GM18861 (cell line): Measurements from ENCODE around the gene KLHL40.

Experiments used
- ATAC-seq: cut with Tn5 transposase; IDR thresholded peaks from one replicate; pipeline ENCODE4 v1.9.1; 2021; ENCODE audit not compliant: unreplicated experiment

KLHL40 gene

DNA sequence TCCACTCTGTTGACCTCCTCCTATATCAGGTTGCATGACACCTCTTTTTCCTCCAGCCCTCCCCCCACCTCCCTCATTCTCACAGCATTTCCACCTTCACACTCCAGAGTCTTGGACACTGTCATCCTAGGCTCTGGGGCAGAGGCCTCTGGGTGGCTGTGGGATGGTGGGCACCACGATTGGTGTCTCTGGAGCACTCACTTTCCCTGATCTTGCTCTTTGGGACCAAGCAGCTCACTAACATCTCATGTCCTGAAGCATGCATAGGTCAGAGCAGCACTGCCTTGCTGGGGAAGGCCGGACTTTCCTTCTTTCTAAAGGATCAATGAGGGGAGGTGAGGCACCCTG is 16.9 kb upstream of the KLHL40 start:
- no peak for ATAC-seq

DNA sequence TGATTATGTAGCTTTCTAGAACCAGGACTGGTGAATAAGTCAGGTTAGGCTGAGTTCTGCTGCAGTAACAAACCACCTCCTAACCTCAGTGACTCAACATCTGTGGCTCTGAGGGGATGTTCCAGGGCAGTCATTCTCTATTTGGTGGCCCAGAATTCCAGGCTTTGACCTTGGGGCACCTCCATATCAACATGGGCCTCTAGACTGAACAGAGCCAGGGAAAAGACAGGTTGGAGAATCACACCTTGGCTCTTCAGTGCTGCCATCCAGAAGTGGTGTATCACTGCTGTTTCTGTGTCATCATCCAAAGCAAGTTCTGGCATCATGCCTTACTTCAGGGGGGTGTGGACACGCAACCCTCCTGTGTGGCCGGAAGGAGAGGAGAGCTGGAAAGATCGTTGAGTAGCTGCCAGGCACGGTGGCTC is 16.5 kb upstream of the KLHL40 start:
- no peak for ATAC-seq

DNA sequence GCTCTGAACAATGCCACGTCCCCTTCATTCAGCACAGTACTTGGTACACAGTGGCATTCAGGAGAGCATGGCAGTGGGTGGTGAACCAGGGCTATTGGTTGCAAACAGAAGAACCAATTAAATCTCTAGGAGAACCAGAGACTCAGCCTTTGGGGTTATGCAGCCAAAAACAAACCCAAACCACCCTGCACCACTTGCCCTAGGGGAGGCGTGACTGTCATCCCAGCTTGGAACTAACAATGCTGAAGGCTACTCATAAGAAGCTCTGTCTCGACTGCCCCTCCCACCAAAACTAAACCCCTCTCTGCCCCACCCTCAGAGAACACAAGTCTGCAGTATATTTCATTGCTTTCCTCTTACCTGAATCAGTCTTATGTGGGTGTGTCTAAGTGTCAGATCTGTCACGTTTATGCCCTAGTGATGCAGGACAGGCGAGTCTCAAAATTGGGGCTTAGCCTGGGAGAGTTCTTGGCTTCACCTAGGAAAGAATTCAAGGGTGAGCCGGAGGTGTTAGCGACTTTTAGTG is 15.2 kb upstream of the KLHL40 start:
- ATAC-seq, result no peak

DNA sequence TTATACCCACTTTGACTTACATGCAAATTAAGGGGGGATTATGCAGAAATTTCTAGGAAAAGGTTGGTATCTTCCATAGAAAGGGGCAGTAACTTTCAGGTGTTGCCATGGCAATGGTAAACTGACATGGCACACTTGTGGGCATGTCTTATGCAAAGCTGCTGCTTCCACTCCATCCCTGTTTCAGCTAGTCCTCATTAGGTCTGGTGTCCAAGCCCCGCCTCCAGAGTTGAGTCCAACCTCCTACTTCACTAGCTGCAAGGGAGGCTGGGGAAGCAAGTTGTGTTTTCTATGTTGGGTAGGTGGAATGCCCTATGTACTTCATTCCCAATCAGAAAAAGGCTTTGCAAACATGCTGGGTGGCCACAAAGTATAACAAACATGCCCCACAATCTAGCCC is 14.7 kb upstream of the KLHL40 start:
- no peak for ATAC-seq

DNA sequence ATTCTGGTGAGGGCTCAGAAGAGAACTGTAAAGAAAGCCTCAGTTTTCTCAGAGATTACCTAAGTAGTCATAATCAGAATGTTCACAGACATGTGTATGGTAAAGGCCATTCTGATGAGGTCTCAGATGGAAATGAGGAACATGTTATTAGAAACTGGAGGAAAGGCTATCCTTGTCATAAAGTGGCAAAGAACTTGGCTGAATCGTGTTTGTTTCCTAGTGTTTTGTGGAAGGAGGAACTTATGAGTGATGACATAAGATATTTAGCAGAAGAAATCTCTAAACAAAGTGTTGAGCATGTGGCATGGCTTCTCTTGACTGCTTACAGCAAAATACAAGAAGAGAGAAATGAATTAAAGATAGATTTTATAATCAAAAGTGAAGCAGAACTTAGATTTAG is 12.8 kb upstream of the KLHL40 start:
- no peak for ATAC-seq

DNA sequence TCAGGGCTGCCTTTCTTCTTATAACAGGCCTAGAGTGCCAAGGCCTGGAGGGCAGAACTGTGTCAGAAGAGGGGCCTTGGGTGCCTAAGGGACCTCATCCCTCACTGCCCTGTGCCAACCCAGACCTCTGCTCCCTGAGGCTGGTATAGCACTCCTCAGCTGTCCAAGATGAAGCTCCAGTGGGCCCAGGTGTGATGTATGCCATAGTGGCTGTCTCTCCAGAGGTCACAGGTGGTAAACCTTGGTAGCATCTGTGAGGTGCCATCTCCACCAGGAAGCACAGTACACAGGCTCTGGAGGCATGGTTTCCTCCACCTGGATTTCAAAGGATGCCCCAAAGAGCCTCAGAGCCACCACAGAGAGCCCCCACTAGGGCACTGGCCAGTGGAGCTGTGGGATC is 12.3 kb upstream of the KLHL40 start:
- no peak for ATAC-seq

DNA sequence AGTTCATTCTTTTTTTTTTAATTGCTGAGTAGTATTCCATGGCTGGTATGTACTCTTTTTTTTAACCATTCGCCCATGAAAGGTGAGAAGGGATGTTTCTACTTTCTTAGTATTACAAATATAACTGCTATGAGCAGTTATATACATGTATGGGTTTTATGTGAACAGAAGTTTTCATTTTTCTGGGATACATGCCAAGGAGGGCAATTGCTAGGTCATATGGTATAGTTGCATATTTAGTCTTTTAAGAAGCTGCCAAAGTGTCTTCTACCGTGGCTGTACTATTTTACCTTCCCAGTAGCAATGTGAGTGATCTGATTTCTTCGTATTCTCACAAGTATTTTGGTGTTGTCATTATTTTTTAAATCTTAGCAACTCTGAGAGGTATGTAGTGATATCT is 11.2 kb upstream of the KLHL40 start:
- ATAC-seq, result no peak

DNA sequence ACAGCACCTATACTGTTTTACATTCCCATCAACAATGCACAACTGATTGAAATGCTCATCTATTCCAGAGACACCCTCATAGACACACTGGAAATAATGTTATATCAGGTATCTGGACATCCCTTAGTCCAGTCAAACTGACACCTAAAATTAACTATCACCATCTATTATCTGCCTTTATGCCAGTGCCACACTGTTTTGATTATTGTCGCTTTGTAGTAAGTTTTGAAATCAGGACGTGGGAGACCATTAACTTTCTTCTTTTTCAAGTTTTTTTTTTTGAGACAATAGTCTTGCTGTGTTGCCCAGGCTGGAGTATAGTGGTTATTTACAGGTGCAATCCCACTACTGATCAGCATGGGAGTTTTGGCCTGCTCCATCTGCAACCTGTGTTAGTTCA is 9.4 kb upstream of the KLHL40 start:
- no peak for ATAC-seq

DNA sequence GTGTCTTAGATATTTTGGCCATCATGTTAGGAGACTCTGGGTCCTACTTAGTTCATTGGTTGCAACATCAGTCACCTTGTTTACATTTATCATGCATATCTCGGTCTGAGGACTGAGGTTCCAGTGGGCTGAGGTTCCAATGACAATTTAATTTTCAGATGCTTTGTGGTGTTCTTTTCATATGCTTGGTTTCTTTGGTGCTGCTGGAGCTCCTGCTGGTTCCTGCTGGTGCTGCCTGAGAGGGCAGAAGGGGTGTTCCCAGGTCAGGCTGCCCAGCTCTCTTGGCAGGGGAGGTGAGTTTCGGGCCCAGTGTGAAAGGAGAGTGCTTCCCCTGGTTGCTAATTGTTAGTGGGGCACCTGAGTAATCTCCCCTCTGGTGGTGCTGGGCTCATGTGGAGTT is 6.9 kb upstream of the KLHL40 start:
- ATAC-seq, result no peak

DNA sequence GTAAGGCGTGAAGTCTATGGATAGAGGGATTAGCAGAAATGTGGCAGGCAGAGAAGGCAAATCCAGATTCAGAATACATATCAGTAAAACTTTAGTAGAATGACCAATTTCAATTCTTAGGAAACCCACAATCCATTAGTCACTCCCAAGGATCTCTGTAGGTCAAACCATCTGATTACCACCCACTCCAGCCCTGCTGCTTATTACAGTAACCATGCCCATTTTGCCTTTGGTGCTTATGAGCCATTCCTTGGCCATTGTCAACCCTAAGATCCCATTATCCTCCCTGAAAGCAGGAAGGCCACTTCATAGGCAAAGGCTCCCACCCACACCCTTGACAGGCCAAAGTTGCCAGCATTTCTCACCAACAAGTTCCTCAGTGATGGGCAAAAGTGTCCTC is 5.1 kb upstream of the KLHL40 start:
- no peak for ATAC-seq

DNA sequence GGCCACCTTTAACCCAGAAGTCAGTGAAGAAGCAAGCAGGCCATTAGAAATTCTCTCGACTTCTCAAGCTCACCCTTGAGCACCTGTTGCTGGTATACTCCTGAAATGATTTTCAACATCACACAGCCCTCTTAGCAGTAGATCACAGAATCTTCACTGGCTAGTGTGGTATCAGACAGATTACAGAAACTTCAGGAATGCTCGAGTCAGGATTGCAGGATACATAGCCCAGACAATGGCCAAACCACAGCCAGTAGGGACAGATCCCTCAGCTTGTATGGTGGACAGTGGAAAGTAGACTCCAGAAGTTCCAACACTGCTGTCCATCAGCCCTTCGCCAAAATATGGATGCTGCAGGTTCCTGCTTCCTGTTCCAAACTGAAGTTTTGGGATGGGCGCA is 4.5 kb upstream of the KLHL40 start:
- ATAC-seq, result no peak

DNA sequence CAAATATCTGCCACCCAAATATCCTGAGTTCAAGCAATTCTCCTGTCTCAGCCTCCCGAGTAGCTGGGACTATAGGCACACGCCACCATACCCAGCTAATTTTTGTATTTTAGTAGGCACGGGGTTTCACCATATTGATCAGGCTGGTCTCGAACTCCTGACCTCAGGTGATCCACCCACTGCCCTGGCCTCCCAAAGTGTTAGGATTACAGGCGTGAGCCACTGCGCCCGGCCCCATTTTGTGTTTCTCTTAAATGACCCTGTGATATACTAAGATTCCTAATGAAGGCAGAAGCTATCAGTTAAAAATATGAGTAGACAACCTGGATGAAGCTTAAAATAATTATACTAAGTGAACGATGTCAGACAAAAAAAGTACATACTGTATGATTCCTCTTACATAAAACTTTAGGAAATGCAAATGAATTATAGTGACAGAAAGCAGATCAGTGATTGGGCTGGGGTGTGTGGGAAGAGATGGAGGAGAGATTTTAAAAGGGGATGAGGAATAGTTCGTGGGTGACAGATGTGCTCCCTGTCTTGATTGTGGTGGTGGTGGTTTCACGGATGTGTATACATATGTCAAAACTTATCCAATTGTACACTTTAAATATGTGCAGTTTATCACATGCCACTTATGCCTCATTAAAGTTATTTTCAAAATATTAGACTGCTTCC is 3.8 kb upstream of the KLHL40 start:
- no peak for ATAC-seq

DNA sequence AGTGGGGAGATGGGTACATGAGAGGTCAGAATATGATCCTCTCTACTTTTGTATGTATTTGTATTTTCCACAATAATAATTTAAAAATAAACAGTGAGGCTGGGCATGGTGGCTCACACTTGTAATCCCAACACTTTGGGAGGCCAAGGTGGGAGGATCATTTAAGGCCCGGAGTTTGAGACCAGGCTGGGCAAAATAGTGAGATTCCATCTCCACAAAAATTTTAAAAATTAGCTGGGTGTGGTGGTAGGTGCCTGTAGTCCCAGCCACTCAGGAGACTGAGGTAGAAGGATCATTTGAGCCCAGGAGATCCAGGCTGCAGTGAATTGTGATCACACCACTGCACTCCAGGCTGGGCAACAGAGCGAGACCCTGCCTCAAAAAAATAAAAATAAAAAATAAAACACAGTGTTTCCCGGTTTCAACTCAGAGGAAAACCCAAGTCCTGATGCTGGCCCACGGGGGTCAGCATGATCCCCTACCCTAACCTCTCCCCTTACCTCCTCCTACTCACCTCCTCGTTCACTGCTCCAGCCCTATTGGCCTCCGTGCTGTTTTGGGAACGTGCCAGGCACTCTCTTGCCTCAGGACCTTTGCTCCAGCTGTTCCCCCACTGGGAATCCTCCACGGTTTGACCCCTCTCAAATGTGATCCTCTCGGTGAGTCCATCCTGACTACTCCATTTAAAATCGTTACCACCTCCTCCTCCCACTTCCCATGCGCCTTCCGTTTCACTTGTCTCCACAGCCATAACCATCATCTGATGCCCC is 2.9 kb upstream of the KLHL40 start:
- no peak for ATAC-seq

DNA sequence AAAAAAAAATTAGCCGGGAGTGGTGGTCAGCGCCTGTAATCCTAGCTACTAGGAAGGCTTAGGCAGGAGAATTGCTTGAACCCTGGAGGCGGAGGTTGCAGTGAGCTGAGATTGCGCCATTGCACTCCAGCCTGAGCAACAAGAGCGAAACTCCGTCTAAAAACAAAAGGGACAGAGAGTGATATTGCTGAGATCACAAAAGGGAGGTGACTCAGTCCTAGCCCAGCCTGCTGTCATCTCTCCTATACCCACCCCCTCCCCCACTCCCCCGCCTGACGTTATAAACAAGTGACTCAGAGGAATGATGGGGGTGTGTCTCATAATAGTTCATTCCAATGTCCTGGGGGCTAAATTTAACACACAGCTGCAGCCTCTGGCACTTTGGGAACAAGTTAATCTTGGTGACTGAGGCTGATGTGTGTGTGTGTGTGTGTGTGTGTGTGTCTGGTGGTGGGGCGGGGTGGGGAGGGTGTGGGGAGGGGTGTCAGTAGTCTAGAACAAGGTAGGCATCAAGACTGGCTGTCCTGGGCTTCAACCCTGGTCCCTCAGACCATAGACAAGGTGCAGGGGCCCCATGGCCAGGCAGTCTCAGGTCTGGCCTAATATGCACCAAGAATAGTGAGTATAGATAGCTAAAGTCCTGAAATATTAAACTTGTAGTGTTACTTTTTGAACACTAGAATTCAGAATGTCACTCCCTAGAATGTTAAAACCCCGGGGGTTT is 1.3 kb upstream of the KLHL40 start:
- ATAC-seq, result no peak

DNA sequence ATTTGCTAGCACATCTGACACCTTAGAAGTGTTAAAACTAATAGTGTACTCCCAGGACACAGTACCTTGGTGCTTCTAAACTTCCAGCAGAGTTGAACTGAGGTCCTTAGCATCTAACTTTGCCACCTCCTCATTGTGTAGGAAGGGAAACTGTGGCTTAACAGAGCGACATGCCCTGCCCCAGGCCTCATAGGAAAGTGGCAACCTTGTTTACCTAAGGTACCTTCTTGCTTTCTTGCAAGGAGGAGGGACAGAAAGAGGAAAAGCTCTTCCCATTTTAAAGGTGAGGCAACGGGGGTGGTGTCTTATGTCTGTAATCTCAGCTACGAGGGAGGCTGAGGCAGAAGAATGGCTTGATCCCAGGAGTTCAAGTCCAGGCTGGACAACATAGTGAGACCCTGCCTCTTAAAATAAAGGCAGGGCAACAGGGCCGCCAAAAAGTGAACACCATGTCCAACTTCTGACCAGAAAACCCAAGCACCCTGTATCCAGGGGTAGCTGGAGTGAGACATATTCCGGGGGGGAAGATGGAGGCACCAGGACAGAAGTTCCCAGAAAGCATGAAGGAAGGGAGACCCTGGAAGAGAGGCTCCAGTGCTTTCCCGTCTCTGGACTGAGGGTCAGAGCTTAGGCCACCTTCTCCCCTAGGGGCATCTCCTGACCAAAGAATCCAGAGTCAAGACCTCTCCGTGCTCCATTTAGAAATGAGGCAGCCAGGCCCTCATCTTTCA is 540 bp upstream of the KLHL40 start:
- ATAC-seq, result no peak

DNA sequence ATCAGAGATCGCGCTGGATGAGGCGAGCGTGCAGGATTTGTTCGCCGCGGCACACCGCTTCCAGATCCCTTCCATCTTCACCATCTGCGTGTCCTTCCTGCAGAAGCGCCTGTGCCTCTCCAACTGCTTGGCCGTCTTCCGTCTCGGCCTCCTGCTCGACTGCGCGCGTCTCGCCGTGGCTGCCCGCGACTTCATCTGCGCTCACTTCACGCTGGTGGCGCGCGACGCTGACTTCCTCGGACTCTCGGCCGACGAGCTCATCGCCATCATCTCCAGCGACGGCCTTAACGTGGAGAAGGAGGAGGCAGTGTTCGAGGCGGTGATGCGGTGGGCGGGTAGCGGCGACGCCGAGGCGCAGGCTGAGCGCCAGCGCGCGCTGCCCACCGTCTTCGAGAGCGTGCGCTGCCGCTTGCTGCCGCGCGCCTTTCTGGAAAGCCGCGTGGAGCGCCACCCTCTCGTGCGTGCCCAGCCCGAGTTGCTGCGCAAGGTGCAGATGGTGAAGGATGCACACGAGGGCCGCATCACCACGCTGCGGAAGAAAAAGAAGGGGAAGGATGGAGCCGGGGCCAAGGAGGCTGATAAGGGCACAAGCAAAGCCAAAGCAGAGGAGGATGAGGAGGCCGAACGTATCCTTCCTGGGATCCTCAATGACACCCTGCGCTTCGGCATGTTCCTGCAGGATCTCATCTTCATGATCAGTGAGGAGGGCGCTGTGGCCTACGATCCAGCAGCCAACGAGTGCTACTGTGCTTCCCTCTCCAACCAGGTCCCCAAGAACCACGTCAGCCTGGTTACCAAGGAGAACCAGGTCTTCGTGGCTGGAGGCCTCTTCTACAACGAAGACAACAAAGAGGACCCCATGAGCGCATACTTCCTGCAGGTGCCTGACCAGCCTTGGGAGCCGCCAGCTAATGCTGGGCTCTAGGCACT is 819 bp downstream of the KLHL40 start:
- ATAC-seq, result no peak

DNA sequence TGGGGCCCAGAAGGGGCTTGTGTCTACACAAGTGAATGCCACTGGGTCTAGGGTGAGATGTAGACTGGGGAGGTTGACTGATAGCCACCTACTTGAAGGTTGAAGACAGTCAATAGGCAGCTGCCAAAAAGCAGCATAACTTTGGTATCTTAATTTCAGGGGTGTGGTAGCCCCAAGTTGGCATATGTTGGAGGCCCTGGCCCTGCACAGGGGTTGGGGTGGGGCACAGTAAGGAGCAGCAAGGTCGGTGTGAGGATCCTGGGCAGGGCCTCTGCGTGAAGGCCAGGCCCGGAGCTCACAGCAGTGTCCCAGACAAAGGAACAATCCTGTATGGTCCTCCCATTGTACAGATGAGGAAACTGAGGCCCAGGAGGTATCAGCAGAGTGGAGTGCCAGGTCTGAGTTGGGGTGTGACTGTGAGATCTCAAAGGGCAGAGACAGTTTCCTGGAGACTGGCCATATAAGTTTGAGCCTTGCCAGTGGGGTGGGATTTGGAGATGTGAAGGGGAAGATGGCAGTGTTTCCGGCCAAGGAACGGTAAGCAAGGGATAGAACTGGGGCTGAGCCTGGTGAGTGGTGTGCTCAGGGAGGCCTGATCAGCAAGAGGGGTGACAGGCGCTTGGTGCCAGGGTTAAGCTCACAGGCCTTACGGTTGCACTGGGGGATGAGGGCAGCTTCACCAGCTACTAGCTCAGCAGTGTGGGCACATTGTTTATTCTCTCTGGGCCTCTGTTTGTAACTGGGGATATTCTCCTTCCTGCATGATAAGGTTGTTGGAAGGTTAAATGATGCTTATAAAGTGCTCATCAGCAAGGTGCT is 1.7 kb downstream of the KLHL40 start:
- ATAC-seq, result no peak

DNA sequence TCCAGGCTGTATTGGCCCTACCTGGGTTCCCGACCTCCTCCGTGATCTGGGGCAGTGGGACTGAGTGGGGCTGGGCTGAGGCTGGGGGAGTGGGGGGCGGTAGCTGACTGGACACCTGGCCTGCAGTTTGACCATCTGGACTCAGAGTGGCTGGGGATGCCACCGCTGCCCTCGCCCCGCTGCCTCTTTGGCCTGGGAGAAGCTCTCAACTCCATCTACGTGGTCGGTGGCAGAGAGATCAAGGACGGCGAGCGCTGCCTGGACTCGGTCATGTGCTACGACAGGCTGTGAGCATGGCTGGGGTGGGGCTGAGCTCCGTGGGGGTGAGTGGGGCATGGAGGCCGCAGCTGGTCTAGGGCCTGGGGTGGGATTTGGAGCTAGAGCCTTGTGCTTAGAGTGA is 2.7 kb downstream of the KLHL40 start:
- ATAC-seq, result no peak
